Endothelial cell of umbilical vein (primary cell): Measurements from ENCODE around the gene CATSPERD. TPM values are rescaled to one million over a fixed set of nuclear protein-coding genes. Genes with fewer than 3 reads are reported as not detected.
"Not testable (repeated sequence)": the region's sequence is repeated elsewhere in the genome, so short reads cannot be mapped to it uniquely, and the experiment has no call there.

Source experiments
- BruUV-seq: library from RNA; stranded (reverse); fragments of 400-500 nt; replicated peaks from 2 replicates; lab custom pipeline; 2021; lab: Mats Ljungman, UMichigan
- CTCF ChIA-PET: fragments of 300-600, 350-600 bp; sonication (Branson Sonifier 250); formaldehyde crosslinking; loops from one replicate; lab custom pipeline; 2021; ENCODE audit warnings: antibody characterized with exemption, inconsistent platforms; lab: Charles Lee
- POLR2A ChIA-PET: fragments of 300-600, 350-600 bp; sonication (Branson Sonifier 250); formaldehyde crosslinking; loops from one replicate; lab custom pipeline; 2021; ENCODE audit warnings: antibody characterized with exemption, inconsistent platforms; lab: Charles Lee
- DNase-seq: peaks from one replicate; pipeline ENCODE4 v3.0.0-alpha.2; 2011; ENCODE audit warnings: low read depth, low spot score
- FAIRE-seq: peaks from 2 replicates; lab custom pipeline; 2011; peaks lifted over from hg19 to GRCh38; lab: Jason Lieb, UNC
- H2AFZ ChIP-seq: 2 replicates; pipeline ENCODE4 v1.6.0; 2012; ENCODE audit warnings: low read depth, low read length, control low read depth, inconsistent platforms
- H3K27ac ChIP-seq: 2 replicates; pipeline ENCODE4 v1.5.1; 2011; ENCODE audit warnings: low read depth, mild to moderate bottlenecking, control low read depth, low read length, moderate library complexity; ENCODE audit not compliant: insufficient read depth
- H3K27me3 ChIP-seq, 2 experiments: 2 replicates each; pipeline versions ENCODE4 v1.6.0 to v1.6.1; 2011; ENCODE audit warnings: low read length in 2 of 2, mixed read lengths in 1 of 2; ENCODE audit not compliant: control insufficient read depth in 2 of 2, insufficient read depth in 2 of 2
- H3K36me3 ChIP-seq, 2 experiments: 2 replicates in 1 of 2; 3 replicates in 1 of 2; pipeline ENCODE4 v1.5.1; 2011; ENCODE audit warnings: low read length in 2 of 2, mild to moderate bottlenecking in 1 of 2, moderate library complexity in 1 of 2; ENCODE audit not compliant: control insufficient read depth in 2 of 2, insufficient read depth in 2 of 2; ENCODE audit errors: extremely low read depth in 1 of 2
- H3K4me1 ChIP-seq: 3 replicates; pipeline ENCODE4 v1.5.1; 2011; ENCODE audit warnings: mild to moderate bottlenecking, low read length; ENCODE audit not compliant: control insufficient read depth, insufficient read depth; ENCODE audit errors: extremely low read depth
- H3K4me2 ChIP-seq: 2 replicates; pipeline ENCODE4 v1.6.1; 2011; ENCODE audit warnings: low read length, control low read depth, mixed read lengths; ENCODE audit not compliant: insufficient read depth
- H3K4me3 ChIP-seq, 3 experiments: fragments of 200-600 bp in 1 of 3; sonication (generic), shearing (Covaris generic) in 1 of 3; replicated peaks in 1 of 3; 2 replicates each; pipeline ENCODE4 v1.5.1; 2011 to 2016; ENCODE audit warnings: control low read depth in 3 of 3, low read length in 3 of 3, mild to moderate bottlenecking in 2 of 3, inconsistent platforms in 1 of 3, low read depth in 1 of 3, moderate library complexity in 1 of 3; ENCODE audit not compliant: insufficient read depth in 1 of 3
- H3K79me2 ChIP-seq: 2 replicates; pipeline ENCODE4 v1.6.0; 2012; ENCODE audit warnings: low read length, inconsistent platforms; ENCODE audit not compliant: control insufficient read depth, insufficient read depth
- H3K9ac ChIP-seq: replicated peaks from 2 replicates; pipeline ENCODE3; 2011; ENCODE audit warnings: low read length, control low read depth; ENCODE audit not compliant: insufficient read depth; ENCODE audit errors: extremely low read depth
- H3K9me1 ChIP-seq: replicated peaks from 3 replicates; pipeline ENCODE4 v1.6.0; 2011; ENCODE audit warnings: mild to moderate bottlenecking, low read length; ENCODE audit not compliant: control insufficient read depth, insufficient read depth; ENCODE audit errors: extremely low read depth
- H3K9me3 ChIP-seq: replicated peaks from 2 replicates; pipeline ENCODE4 v1.5.1; 2012; ENCODE audit warnings: low read length, inconsistent platforms; ENCODE audit not compliant: control insufficient read depth, insufficient read depth
- H4K20me1 ChIP-seq: replicated peaks from 2 replicates; pipeline ENCODE3; 2011; ENCODE audit warnings: mild to moderate bottlenecking, low read length; ENCODE audit not compliant: control insufficient read depth, insufficient read depth; ENCODE audit errors: extremely low read depth
- GATA2 ChIP-seq: IDR thresholded peaks from 2 replicates; pipeline ENCODE4 v1.7.0; 2011; ENCODE audit warnings: low read depth, mild to moderate bottlenecking, moderate library complexity, mixed read lengths, low read length; ENCODE audit not compliant: insufficient read length, insufficient read depth
- MAX ChIP-seq: IDR thresholded peaks from 2 replicates; pipeline ENCODE4 v1.6.1; 2011; ENCODE audit not compliant: insufficient read depth, insufficient read length
- dilution Hi-C: fragments of 300-500 bp; cut with MboI; formaldehyde crosslinking; loops from one replicate; pipeline ENCODE4 v1.15.0; 2019; ENCODE audit warnings: low sequenced_read_pairs; ENCODE audit not compliant: extremely low pct_ligation_motif_present
- intact Hi-C: fragments of 100-400 bp; cut with micrococcal nuclease; formaldehyde crosslinking; loops from one replicate; pipeline ENCODE4 v1.10.0; 2022
- polyA plus RNA-seq, 4 experiments: library from polyadenylated mRNA; depleted of rRNA in 3 of 4; stranded (reverse) in 3 of 4; unstranded in 1 of 4; fragments of >200 nt; gene quantifications; 2 replicates each; pipeline versions ENCODE4 v1.2.1 to v1.2.3, GENCODE V29; 2011 to 2012; ENCODE audit warnings: missing spikeins in 1 of 4
- total RNA-seq: library from RNA; stranded (reverse); gene quantifications from 2 replicates; pipeline ENCODE4 v1.2.3, GENCODE V29; 2021

CATSPERD gene
- total and polyA plus RNA-seq, 2 donors (not counting 3 experiments of a cell fraction or from before 2014, with no cell fraction given): not detected

DNA sequence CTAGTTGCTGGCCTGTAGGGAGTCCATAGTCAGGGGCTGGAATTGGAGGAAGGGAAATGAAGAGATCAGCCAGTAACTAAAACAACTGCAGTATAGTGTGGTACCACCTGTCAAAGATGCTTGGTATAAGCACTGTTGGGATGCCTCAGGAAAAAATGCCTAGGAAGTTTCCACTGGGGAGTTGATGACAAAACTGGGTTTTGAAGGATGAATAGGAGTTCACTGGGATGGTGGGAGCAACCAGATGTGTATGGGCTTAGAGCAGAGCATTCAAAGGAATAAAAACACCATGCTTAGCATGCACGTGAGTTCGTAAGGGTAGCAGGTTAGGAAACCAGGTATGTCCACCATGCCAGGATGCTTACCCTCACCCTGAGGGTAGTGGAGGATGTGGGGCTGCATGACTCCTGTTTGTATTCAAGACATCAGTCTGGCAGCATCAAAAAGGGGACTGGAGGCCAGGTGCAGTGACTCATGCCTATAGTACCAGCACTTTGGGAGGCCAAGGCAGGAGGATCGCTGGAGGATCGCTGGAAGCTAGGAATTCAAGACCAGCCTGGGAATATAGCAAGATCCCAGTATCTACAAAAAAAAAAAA is 7.1 kb downstream of the CATSPERD start:
- no peak overlapping the region for H3K4me2 ChIP-seq
- no peak for FAIRE-seq
- H3K27ac ChIP-seq: no peak overlapping the region
- dilution Hi-C loops: no loop called here
- H4K20me1 ChIP-seq: no peaks in the 10 kb centered on the region
- H3K9me1 ChIP-seq: no peaks in the 10 kb centered on the region
- no peak for DNase-seq
- H3K36me3 ChIP-seq: no peaks in the 10 kb centered on the region
- ChIA-PET POLR2A (no interaction called here), CTCF (interaction anchor here (1.2 kb wide), 1 partner anchor 28 kb away, joined by 3 read pairs; no protein-coding TSS in a partner anchor)
- BruUV-seq: no TSS peak
- no peak overlapping the region for H2AFZ ChIP-seq
- TF ChIP-seq GATA2 (no peak), MAX (no peak)
- H3K4me3 ChIP-seq: no peak overlapping the region
- H3K4me1 ChIP-seq: no peaks in the 10 kb centered on the region
- H3K9ac ChIP-seq: no peak overlapping the region
- intact Hi-C loops: no loop called here
- H3K79me2 ChIP-seq: no peaks in the 10 kb centered on the region
- H3K9me3 ChIP-seq: no peaks in the 10 kb centered on the region
- H3K27me3 ChIP-seq: no peaks in the 10 kb centered on the region

GRCh38 chr19:5733172-5733571 is 12.7 kb downstream of the CATSPERD start:
- DNase-seq, H3K9me1 ChIP-seq, BruUV-seq, H3K27ac ChIP-seq, H3K27me3 ChIP-seq, H2AFZ ChIP-seq, FAIRE-seq, H4K20me1 ChIP-seq, H3K36me3 ChIP-seq, dilution Hi-C loops, CTCF ChIA-PET, H3K4me3 ChIP-seq, H3K4me1 ChIP-seq, POLR2A ChIA-PET, H3K9me3 ChIP-seq, H3K79me2 ChIP-seq, H3K4me2 ChIP-seq, H3K9ac ChIP-seq, intact Hi-C loops: not testable (repeated sequence)
